ENCODE results near the gene KIAA1217.
A peak's percentile ranks its signal among the peaks of the same experiment; 100 is the strongest.

Gene KIAA1217

DNA sequence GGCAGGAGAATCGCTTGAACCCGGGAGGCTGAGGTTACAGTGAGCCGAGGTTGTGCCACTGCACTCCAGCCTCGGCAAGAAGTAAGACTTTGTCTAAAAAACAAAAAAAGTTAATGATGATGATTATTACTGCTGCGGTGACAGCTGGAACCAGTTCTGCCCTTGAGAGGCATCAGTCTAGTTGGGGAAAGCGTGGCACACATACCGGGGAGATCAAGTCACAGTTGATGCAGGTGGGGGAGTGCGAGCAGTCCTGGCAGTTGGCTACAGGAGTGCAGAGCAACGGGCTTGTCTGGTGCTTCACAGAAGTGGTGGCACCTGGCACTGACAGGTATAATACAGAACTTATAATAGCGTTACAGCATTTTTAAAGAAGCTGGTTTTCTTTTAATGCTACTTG is 341.7 kb downstream of the KIAA1217 start:
- DNase-seq (ENCODE audit: low spot score), result no peak

DNA sequence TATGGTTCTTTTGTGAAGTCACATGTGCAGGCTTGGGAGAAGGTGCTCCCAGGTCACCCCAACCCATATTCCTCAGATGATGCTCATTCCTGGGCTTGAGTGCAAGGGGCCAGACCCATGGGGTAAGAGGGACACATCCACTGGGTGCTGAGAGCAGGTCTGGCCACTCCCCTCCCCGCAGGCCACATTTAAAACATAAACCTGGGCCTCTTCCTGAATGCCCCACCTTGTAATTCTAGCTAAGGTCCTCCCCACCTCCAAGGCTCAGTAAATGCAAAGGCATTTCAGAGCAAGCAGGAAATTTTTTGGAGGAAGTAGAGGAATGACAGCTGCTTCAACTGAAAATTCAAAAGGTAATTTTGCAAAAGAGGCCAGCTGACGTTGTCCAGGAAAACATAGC is 342.2 kb downstream of the KIAA1217 start:
- DNase-seq (ENCODE audit: low spot score), result no peak

DNA sequence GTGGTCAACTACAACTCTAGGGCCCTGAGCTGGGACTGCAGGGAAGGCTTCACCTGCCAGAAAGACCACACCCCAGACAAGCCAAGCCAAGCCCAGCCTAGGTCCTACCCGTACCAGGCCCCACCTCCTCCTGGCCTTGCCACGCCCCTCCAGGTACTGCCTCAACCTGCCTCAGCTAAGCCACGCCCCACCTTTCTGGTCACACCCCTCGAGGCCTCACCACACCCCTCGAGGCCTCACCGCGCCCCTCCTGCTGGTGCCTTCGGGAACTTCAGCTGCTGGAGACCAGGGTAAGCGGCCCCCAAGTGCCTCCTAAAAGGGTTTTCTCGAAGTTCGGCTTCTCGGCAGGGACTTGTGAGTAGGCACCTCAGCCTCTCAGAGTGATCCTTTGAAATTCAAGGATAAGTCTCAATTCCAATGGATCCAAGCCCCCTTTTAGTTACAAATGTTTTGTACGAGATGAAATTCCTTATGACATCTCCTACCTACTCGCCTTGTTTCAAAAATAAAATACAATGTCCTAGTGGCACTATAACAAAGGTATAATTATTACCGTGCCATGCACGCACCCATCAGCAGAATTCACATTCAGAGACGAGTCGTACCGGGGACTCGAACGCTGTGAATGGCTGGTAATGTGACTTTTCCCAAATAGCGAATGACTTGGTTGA is 343.5 kb downstream of the KIAA1217 start:
- peak; percentile 79 for DNase-seq (ENCODE audit: low spot score)

DNA sequence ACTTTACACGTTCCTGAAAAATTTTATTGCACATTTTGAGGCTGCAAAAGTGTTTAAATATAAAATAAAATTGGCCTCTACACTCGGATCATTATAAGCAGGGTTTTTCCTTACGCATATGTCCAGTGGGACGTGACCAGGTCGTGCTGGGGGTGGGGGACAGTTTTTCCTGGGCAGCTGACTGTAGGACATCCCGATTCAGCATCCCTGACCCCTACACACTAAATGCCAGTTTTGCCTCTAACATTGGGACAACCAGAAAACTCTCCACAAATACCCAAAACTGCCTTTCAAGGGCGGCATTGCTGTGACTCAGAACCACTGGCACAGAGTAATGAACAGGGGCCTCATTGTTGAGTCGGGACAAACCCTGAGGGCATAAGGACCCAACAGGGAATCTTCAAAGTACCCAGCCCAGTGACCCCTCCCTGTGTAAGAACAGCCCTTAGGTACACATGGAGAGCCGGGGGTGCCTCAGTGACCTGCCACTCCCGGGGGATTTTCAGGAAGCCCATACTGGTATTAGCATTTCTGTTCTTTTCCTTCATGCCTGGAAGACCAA is 344.2 kb downstream of the KIAA1217 start:
- no peak for DNase-seq (ENCODE audit: low spot score)

DNA sequence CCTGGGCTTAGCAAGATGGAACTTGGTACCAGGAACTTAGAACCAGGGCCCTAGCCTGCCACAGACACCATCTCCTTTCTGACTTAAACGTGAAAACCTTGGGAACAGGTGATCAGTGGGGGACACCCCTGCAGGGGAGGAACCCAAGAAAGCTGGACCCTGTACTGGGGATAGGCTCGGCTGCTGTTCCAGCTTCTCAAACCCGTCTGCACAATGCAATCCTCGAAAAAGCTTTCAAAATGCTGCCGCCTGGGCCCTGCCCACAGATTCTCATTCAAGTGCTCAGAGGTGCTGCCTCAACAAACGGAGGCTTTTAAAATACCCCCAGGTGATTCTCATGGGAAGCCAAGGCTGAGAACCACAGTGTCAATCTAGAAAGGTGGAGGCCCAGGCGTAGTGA is 345.1 kb downstream of the KIAA1217 start:
- DNase-seq (ENCODE audit: low spot score), result no peak

DNA sequence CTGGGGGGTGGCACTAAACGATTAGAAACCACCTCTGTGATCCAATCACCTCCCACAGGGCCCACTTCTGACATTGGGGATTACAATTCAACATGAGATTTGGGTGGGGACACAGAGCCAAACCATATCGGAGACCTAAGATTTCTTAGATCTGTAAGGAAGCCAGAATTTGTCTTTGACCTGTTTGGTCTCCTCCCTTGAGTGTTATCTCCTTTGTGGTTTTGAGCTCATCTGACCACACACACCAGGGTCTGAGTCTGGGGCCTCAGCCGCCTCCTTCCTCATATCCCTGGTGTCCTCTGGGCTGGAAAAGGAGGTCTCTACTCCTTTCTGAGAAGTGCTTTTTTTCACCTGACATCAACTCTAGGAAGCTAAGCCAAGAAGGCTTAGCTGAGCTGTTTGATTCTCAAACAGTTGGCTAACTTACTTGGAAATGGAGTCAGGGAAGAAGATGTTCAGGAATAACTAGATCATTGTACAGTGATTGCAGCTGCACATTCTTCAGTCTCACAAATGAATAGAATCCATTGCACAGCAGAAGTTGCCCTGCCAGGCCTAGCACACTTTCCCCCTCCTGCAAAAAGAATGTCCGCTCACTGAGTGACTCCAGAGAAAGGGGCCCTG is 347.3 kb downstream of the KIAA1217 start:
- no peak for DNase-seq (ENCODE audit: low spot score)

DNA sequence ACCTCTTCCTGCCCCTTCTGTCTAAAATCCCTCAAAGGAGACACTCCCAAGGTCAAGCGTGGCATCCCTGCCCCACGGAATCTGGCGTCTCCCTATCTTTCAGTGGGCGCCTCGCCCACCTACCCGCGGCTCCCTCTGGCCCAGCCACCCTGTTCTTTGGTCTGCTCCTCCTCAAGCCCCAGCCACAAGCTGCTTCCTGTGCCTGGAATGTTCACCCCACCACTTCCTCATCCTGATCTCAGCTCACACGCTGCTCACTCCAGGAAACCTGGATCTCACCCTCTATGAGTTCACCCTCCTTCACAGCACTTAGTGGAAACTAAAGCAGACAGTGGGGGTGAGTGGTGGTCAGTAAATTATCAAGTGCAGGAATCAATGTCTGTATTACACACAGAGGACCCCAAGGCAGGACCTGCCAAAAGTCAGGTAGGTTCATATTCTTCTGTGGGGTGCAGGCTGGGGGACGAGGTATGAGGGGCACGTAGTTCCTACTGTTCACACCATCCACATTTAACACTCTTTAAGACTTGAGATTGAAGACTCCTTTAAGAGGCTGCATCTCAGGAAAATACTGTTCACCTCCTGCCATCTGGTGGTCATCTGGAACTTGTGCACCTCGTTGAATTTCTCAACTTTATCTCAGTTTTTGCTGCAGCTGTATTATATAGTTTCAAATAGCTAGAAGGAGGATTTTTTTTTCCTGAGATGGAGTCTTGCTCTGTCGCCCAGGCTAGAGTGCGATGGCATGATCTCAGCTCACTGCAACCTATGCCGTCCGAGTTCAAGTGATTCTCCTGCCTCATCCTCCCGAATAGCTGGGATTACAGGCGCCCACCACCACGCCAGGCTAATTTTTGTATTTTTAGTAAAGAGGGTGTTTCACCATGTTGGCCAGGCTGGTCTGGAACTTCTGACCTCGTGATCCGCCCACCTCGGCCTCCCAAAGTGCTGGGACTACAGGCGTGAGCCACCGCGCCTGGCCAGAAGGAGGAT is 348.1 kb downstream of the KIAA1217 start:
- DNase-seq (ENCODE audit: low spot score), result peak; percentile 46

DNA sequence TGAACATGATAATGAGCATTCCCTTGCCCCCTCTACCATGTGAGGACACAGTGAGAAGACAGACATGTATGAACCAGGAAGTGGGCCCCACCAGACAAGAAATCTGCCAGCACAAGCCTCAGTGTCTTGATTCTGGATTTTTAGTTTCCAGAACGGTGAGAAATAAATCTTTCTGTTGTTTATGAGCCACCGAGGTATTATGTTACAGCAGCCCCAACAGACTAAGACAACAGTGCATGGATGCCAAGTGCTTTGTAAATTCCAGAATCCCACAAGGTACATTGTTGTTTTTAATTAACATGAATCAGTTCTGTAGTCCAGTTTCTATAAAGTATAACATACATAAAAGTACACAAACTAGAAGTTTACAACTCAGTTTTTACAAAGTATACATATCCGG is 352.5 kb downstream of the KIAA1217 start:
- DNase-seq (ENCODE audit: low spot score), result no peak

DNA sequence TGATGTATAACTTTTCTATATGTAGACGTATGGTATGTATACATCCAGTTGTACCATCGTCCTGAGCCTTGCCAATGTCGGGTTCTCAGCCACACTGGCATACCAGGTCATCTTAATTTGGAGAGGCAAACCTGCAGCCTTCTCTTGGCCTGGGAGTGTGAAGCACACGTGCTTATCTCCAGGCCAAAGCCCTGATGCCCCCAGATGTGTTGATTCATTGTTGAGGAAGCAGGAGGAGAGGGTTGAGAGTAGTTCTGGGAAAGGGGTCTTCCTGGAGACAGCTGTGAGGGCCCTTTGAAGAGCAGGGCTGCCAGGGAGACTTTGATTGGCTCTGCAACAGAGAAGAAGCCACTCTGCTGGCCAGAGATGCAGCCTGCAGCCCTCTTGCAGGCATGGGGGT is 359.1 kb downstream of the KIAA1217 start:
- DNase-seq (ENCODE audit: low spot score), result no peak

DNA sequence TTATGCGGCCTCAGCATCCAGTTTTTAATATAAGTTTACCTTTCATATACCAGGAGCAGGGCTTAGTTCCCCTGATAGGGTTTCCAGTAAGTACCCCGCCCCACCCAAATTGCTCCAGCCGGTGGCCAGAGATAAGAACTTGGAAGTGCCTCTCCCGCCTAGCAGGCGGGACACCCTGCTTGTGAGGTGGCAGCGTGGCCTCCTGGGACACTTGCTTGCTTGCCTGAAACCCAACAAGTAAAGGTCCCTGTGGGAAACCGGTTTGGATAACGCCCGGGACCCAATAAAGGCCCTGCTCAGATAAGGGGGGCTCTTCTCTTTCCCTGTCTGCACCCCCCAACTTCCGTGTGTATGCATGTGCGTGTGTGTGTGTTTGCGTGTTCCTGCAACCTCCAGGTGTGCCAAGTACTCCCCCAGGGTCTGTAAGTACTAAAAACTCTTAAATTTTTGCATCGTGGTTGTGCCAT is 360.4 kb downstream of the KIAA1217 start:
- no peak for DNase-seq (ENCODE audit: low spot score)

DNA sequence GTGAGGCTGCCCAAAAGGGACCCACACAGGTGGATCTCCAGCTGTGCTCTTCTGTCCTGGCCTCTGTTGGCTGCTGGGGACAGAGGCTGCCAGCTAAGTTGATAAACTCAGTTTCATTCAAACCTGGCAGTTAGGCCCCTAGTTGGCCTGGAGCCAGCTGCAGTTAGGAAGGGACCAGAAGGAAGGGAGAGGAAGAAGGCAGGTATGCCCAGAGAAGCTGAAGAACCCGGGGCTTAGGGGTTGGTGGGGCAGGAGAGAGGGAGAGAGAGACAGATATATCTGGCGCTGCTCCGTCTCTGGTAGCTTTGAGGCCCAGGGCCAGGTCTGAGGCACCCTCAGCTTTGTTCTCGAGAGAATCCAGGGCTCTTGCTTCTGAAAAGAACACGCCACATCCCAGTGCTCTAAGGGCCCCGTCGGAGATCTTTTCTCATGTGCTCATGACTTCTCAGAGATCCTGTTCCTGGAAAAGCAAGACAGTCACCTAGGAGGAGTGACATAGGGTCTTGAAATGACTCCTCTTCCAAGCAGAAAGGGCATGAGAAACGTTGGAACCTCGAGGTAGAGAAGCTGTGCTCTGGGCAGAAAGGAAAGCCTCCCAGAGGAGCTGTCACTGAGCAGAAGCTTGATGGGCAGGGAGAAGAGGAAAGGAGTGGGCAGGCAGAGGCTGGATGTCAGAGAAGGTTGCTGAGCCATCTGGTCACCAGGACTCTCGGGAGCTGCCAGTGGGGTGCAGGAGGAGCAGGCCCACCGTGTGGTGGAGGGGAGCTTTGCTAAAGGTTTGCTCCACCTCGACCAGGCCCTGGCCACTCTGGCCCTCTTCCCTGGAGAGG is 361.1 kb downstream of the KIAA1217 start:
- DNase-seq (ENCODE audit: low spot score), result no peak

DNA sequence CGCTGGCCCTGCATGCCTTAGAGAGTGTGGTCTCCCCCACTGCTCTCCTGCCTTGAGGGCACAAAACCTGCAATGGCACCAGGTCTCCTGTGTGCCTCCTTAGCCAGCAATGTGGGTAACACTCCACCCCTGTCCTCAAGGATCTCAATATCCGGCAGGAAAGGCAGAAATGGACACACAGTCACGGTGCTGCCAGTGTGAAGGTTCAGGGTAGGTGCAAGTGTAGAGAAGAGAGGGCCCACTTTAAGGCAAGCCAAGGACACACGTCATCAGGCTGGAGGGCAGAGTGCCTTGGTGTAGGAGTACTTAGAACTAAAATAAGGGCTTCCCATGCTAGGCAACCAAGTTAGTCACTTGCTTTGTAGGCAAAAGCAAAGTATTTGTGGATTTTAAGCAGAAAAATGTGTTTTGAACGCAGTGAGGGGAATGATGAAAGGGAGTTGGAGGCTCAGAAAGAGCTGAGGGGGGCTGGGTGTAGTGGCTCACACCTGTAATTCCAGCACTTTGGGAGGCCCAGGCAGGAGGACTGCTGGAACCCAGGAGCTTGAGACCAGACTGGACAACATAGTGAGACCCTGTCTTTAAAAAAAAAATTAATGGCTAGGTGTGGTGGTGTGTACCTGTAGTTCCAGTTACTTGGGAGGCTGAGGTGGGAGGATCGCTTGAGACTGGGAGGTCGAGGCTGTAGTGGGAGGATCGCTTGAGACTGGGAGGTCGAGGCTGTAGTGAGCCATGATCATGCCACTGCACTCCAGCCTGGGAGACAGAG is 361.9 kb downstream of the KIAA1217 start:
- DNase-seq (ENCODE audit: low spot score), result no peak

DNA sequence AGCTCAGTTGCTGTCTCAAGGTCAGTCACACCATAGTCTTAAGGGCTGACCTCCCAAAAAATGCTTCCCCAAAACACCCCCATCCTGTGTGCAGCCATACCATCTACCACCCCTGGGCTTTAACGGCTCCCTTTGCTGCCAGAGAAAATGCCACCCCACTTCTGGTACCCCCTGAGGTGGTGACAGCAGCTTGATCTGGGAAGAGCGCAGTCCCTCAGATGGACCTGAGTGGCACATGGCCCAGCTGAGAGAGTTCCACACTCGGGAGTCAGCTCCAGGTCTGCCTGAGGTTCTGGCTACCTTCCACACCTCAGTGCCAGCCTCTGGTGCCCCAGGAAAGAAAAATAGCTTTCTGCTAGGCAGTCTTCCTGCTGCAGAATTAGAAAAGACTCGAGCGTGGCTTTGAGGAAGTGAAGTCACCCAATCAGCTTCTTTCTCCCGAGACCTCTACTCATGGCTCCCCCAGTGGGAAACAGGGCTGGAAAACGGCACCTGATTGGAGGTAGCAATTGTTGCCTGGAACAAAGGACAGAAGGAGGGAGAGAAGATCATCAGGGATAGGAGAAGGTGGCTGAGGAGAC is 363.0 kb downstream of the KIAA1217 start:
- no peak for DNase-seq (ENCODE audit: low spot score)

DNA sequence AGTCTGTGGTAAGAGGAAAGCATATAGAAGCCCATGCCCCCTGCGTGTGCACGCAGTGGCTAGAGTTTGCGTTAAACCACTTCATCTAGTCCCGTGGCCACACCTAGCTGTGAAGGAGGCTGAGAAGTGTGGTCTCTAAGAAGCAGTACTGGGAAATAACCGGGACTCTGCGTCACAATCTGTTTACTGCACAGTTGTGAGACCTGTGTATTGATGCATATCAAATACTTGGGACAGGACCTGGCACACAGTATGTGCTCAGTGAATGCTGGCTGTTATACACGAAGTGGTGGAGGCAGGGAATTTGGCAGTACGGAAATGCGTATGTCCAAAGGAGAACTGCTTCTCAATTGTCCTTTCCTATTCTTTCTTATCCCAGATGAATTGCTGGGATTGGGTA is 365.2 kb downstream of the KIAA1217 start:
- no peak for DNase-seq (ENCODE audit: low spot score)

DNA sequence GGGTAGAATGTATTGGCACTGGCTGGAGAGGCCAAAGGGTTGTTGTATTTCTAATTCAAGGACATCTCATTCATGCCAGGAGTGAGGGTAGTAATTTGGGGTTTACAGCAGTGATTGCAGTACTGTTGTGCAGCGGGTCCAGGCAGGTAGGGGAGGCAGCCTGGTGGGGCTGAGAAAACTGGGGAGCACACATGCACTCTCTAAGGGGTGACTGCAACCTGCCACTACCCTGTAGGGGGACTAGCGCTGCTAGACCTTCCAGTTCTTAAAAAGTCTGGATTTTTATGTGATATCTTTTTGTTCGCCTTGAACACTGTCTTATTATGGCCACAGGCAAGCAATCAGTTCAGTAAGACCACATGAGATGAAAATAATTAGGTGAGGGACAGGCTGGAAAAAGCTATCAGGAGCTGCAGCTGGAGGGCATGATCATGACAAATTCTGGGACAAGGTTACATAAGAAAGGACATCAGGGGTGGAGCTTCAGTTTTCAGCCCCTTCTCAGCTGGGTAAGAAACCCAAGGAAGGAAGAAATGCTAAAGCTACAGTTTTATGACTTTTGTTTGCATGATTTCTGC is 365.7 kb downstream of the KIAA1217 start:
- no peak for DNase-seq (ENCODE audit: low spot score)

DNA sequence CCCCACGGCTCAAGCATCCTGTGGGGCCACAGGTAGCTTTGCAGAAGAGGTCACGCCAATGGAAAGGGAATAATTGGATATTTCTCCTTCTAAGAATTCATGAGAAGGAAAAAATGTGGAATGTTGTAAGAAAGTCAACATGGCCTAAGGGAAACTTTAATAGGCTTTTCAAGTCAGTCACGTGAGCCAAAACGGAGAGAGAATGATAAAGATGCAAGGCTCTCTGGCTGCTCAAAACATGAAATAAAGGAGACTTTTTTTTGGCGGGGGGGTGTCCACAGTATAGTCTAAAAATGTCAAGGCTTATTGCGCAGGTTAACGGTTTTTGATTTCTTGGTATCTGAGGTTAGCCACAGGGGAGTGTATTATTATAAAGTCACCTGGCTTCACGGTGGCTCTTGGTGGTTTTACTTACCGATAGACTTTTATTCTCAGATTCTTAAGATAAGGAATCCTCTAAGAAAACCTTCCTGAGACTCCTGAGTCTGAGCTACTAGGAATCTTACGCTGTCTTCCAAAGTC is 366.6 kb downstream of the KIAA1217 start:
- no peak for DNase-seq (ENCODE audit: low spot score)

DNA sequence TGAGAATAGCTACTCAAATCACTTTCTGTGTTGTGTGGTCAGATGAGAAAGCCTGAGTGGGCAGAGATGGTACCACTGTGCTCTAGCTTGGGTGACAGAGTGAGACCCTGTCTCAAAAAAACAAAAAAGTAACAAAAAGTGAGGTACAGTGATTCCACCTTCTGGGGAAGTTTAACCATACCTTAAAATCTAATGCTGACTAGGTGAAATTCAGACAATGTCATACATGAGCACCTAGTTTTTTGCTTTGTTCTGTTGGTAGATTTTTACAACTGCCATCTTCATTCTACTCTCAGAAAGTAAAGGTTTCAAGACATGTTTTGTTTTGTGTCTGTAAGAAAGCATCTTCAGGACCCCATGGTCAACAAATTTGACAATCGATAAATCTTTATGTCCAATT is 370.5 kb downstream of the KIAA1217 start:
- DNase-seq (ENCODE audit: low spot score), result no peak

DNA sequence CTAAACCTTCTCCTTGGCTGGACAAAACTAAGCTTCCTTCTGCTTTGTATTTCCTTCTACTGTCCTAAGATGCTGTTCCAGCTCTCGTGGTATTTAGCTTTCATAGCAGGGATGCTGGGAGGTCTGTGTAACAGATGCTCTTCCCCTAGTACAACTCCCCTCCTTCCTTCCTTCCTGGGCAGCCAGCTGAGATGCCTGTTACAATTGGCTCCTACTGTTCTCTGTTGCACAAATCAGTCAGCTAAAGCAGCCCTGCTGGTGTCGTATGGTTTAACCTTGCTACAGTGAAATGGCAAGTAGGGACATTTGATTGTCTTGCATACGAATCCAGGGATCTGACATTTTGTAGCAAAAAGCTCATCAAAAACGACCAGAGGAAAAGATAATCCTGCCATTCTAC is 371.0 kb downstream of the KIAA1217 start:
- DNase-seq (ENCODE audit: low spot score), result no peak

DNA sequence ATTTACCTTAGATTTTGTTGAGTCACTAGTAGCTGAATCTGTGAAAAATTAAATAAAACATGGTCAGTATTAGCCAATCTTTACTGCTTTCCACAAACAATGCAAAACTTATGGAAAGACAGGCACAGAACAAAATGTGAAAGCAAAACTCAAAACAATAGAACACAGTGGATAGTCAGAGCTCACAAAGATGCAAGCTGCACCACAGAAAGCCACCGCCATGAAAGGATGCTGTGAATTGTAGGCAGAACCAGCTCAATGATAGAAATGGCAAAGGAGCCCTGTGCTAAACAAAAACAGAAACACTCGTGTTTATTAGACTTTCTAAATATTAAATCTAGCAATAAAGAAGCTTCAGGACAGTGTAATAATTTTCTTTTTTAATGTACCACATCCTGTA is 380.3 kb downstream of the KIAA1217 start:
- no peak for DNase-seq (ENCODE audit: low spot score)

Measured in SW480 (cell line).